T-helper 22 cell (primary cell): ENCODE measurements around the gene PARP2.

Source experiments
- DNase-seq: peaks from one replicate; pipeline ENCODE4 v3.0.0-alpha.2; 2020; ENCODE audit warnings: low read depth

PARP2 gene

DNA sequence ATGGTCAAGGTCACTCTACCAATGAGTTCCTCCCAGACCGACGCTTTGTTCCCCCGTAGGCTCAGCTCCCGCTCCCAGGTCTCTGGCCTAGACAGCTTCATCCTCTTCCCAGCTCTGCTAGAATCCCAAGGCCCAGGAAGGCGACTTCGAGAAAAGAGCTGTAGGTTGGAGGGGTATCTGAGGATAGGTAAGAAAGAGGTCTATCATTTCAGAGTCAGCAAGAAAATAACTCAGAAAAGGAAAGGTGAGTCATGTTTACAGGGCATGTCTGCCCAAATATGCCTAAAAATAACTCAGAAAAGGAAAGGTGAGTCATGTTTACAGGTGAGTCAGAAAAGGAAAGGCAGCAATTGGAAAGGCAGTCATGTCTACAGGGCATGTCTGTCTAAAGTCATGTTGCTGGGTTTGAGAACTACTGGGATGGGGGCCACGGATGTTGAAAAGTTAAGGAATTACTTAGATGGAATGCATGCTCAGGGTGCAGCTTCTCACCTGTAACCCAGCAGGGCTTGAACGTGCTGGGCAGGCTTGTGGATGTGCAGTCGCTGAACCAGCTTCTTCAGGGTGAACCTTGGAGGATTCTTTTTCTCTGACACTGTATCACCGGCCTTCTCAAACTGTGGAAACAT lies 57.6 kb downstream of the PARP2 start:
- no peak for DNase-seq

DNA sequence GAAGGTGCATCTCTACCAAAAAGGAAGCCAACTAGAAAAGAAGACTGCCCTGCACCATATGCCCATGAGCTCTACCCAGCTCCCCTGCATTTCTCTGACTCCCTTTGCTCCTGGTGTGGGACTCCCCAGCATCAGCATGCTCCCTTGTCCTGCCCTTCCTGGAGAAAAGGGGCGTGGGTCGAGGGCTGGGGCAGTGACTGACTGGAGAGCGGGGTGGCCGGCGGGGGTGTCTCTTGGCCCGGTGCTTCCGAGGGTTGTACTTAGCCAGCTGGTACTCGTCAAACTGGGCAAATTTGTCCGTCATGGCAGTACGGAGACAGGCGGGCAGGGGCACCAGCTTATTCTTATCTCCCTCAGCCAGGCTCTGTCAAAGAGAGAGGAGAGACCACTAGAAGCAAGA lies 60.1 kb downstream of the PARP2 start:
- DNase-seq = no peak
